HCT116 (cell line): ENCODE data around the gene AMER2. TPM values are rescaled to one million over a fixed set of nuclear protein-coding genes. Genes with fewer than 3 reads are reported as not detected.

Source experiments
- ATAC-seq: fragments of 200-7000 bp; cut with Tn5 transposase; 2 replicates; pipeline ENCODE4 v1.9.1; 2020; ENCODE audit warnings: mild to moderate bottlenecking, moderate library complexity
- BruUV-seq: library from RNA; stranded (reverse); fragments of 400-500 nt; replicated peaks from 2 replicates; lab custom pipeline; 2021; lab: Mats Ljungman, UMichigan
- CTCF ChIA-PET: fragments of 300-600 bp; sonication (Branson Sonifier 250); formaldehyde crosslinking; loops from one replicate; lab custom pipeline; 2021; ENCODE audit warnings: antibody characterized with exemption; lab: Charles Lee
- POLR2A ChIA-PET: fragments of 300-600, 350-600 bp; sonication (Branson Sonifier 250); formaldehyde crosslinking; loops from one replicate; lab custom pipeline; 2021; ENCODE audit warnings: antibody characterized with exemption; lab: Charles Lee
- RAD21 ChIA-PET, 2 experiments: fragments of 300-600 bp; sonication (Branson Sonifier 250); formaldehyde crosslinking; loops; one replicate each; lab custom pipeline; 2023; ENCODE audit warnings: low total read pairs in 2 of 2; ENCODE audit not compliant: uncharacterized antibody in 2 of 2, unreplicated experiment in 2 of 2, low non-redundant PET in 1 of 2; lab: Charles Lee
- DNase-seq: peaks from one replicate; pipeline ENCODE4 v3.0.0-alpha.2; 2010; ENCODE audit warnings: low read depth, low spot score
- H2AFZ ChIP-seq: fragments of 200-600 bp; shearing (Covaris generic), sonication (generic); 2 replicates; pipeline ENCODE4 v1.6.1; 2017; ENCODE audit warnings: low read depth, mixed run types, mixed read lengths, antibody characterized with exemption, low read length; ENCODE audit not compliant: poor library complexity, severe bottlenecking
- H3K27ac ChIP-seq: 2 replicates; pipeline ENCODE4 v1.5.1; 2012; ENCODE audit warnings: low read depth, low read length
- H3K27me3 ChIP-seq: fragments of 200-600 bp; sonication (generic); 2 replicates; pipeline ENCODE4 v1.6.1; 2016; ENCODE audit warnings: mixed run types, low read length, mixed read lengths; ENCODE audit not compliant: insufficient read depth
- H3K36me3 ChIP-seq, 2 experiments: fragments of 200-500 bp in 1 of 2; fragments of 200-600 bp in 1 of 2; sonication (Bioruptor generic) in 1 of 2; sonication (generic) in 1 of 2; 2 replicates each; pipeline versions ENCODE4 v1.5.1 to v1.6.1; 2014 to 2016; ENCODE audit warnings: low read length in 2 of 2, inconsistent platforms in 1 of 2, mixed read lengths in 1 of 2, mixed run types in 1 of 2; ENCODE audit not compliant: insufficient read depth in 2 of 2, control insufficient read depth in 1 of 2
- H3K4me1 ChIP-seq, 2 experiments: fragments of 200-600 bp in 1 of 2; sonication (generic) in 1 of 2; 2 replicates each; pipeline versions ENCODE4 v1.5.1 to v1.6.1; 2012 to 2017; ENCODE audit warnings: low read length in 2 of 2, inconsistent platforms in 1 of 2, mild to moderate bottlenecking in 1 of 2, mixed read lengths in 1 of 2, mixed run types in 1 of 2, moderate library complexity in 1 of 2; ENCODE audit not compliant: insufficient read depth in 2 of 2, control insufficient read depth in 1 of 2
- H3K4me2 ChIP-seq: fragments of 200-600 bp; sonication (generic); 2 replicates; pipeline ENCODE4 v1.6.1; 2017; ENCODE audit warnings: mixed run types, low read length, mixed read lengths
- H3K4me3 ChIP-seq, 2 experiments: fragments of 200-600 bp in 1 of 2; sonication (generic) in 1 of 2; replicated peaks in 1 of 2; 2 replicates each; pipeline ENCODE4 v1.5.1; 2011 to 2016; ENCODE audit warnings: low read length in 2 of 2, control low read depth in 1 of 2, low read depth in 1 of 2, mild to moderate bottlenecking in 1 of 2, mixed read lengths in 1 of 2, mixed run types in 1 of 2
- H3K79me2 ChIP-seq: fragments of 200-600 bp; sonication (generic); 2 replicates; pipeline ENCODE4 v1.6.1; 2017; ENCODE audit warnings: mild to moderate bottlenecking, mixed run types, low read length, moderate library complexity, mixed read lengths; ENCODE audit not compliant: insufficient read depth
- H3K9ac ChIP-seq: fragments of 200-600 bp; sonication (generic); 2 replicates; pipeline ENCODE4 v1.6.1; 2016; ENCODE audit warnings: low read length, mixed read lengths
- H3K9me2 ChIP-seq: fragments of 200-600 bp; sonication (generic), shearing (Covaris generic); 2 replicates; pipeline ENCODE4 v1.6.1; 2017; ENCODE audit warnings: mixed run types, mild to moderate bottlenecking, moderate library complexity; ENCODE audit not compliant: insufficient read depth
- H3K9me3 ChIP-seq, 2 experiments: fragments of 200-500 bp in 1 of 2; fragments of 200-600 bp in 1 of 2; sonication (Bioruptor generic) in 1 of 2; sonication (generic) in 1 of 2; 2 replicates each; pipeline ENCODE4 v1.6.1; 2014 to 2017; ENCODE audit warnings: low read length in 2 of 2, mixed read lengths in 2 of 2, inconsistent platforms in 1 of 2, low read depth in 1 of 2, mild to moderate bottlenecking in 1 of 2, mixed run types in 1 of 2, moderate library complexity in 1 of 2; ENCODE audit not compliant: control insufficient read depth in 1 of 2, insufficient read depth in 1 of 2
- H4K20me1 ChIP-seq: fragments of 200-600 bp; sonication (generic), shearing (Covaris generic); 2 replicates; pipeline ENCODE4 v1.6.1; 2017; ENCODE audit warnings: mixed run types, mild to moderate bottlenecking, moderate library complexity; ENCODE audit not compliant: insufficient read depth
- CBX3 ChIP-seq: IDR thresholded peaks from 2 replicates; pipeline ENCODE4 v1.6.1; 2012; ENCODE audit warnings: low read depth
- CEBPB ChIP-seq: IDR thresholded peaks from 2 replicates; pipeline ENCODE4 v1.6.1; 2012; ENCODE audit warnings: low read depth
- EGR1 ChIP-seq: IDR thresholded peaks from 2 replicates; pipeline ENCODE4 v1.6.1; 2012; ENCODE audit warnings: low read depth
- EZH2 ChIP-seq: fragments of 200-600 bp; sonication (generic); IDR thresholded peaks from 2 replicates; pipeline ENCODE4 v1.6.1; 2017; ENCODE audit warnings: antibody characterized with exemption, mixed run types
- EZH2phosphoT487 ChIP-seq: fragments of 200-600 bp; IDR thresholded peaks from 2 replicates; pipeline ENCODE4 v1.6.1; 2018; ENCODE audit warnings: antibody characterized with exemption, borderline replicate concordance
- FOSL1 ChIP-seq: IDR thresholded peaks from 2 replicates; pipeline ENCODE4 v1.6.1; 2012; ENCODE audit warnings: low read depth
- POLR2A ChIP-seq: IDR thresholded peaks from 2 replicates; pipeline ENCODE4 v1.7.0; 2011; ENCODE audit warnings: borderline replicate concordance; ENCODE audit not compliant: insufficient read depth, insufficient read length; ENCODE audit errors: extremely low read depth
- RAD21 ChIP-seq: IDR thresholded peaks from 2 replicates; pipeline ENCODE4 v1.6.1; 2012; ENCODE audit warnings: low read depth, mild to moderate bottlenecking
- SIN3A ChIP-seq: IDR thresholded peaks from 2 replicates; pipeline ENCODE4 v1.6.1; 2012; ENCODE audit warnings: low read depth
- SP1 ChIP-seq: IDR thresholded peaks from 2 replicates; pipeline ENCODE4 v1.6.1; 2012; ENCODE audit warnings: low read depth
- YY1 ChIP-seq: IDR thresholded peaks from 2 replicates; pipeline ENCODE4 v1.6.1; 2011; ENCODE audit warnings: low read length, low read depth, moderate library complexity, mild to moderate bottlenecking; ENCODE audit not compliant: insufficient replicate concordance; ENCODE audit errors: extremely low read depth
- intact Hi-C: fragments of 100-400 bp; cut with micrococcal nuclease; formaldehyde crosslinking; loops from 2 replicates; pipeline ENCODE4 v1.10.0; 2022
- total RNA-seq: library from RNA; stranded (reverse); gene quantifications from one replicate; pipeline ENCODE4 v1.2.1, GENCODE V29; 2021; ENCODE audit not compliant: unreplicated experiment
- TF ChIP-seq, protein P1 (sequence below): IDR thresholded peaks from 2 replicates; pipeline ENCODE4 v1.6.1; 2012
- TF ChIP-seq, protein P2 (sequence below): IDR thresholded peaks from 2 replicates; pipeline ENCODE4 v1.6.1; 2012
- TF ChIP-seq, protein P3 (sequence below): IDR thresholded peaks from 2 replicates; pipeline ENCODE4 v1.6.1; 2012; ENCODE audit warnings: low read depth
- TF ChIP-seq, protein P4 (sequence below): IDR thresholded peaks from 2 replicates; pipeline ENCODE4 v1.6.1; 2011; ENCODE audit warnings: mild to moderate bottlenecking, low read length, moderate library complexity; ENCODE audit not compliant: insufficient replicate concordance; ENCODE audit errors: extremely low read depth

Gene AMER2
- total RNA-seq, 1 experiment from 2014 or later, result not detected

DNA sequence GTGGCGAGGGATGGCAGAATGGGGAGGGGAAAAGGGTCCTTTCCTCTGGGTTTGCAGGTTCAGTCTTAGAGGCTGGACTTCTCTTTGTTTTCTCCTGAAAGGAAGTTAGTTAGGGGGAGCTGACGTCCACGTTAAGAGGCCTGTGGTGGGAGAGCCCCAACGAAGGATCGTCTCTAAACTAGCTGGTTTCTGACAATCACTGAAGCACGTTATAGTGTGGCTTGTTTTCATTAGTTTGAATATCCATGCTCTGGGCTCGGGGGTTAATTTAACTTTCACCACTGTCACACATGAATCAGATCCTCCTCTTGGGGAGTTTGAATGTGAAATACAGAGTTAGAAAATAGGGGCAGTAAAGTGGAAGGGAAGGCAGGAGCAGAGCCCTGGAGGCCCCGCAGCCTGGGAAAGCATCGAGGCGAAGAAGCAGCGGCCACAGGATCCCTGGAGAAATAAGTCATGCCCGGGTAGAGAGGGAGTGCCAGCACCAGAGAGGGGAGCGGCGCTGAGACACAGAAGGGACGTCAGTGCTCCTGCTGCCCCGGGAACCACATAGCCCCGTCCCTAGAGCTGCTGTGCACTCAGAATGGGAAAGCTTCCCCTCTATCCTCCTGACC lies 31.1 kb upstream of the AMER2 start:
- Histone ChIP-seq H3K4me3 (no peak overlapping the region), H3K4me2 (no peak overlapping the region), H3K9me3 (no peaks in the 10 kb centered on the region), H3K27ac (no peak overlapping the region), H3K27me3 (peaks cover 16% of the 10 kb centered on the region), H3K36me3 (no peaks in the 10 kb centered on the region), H3K4me1 (no peaks in the 10 kb centered on the region), H3K9me2 (no peaks in the 10 kb centered on the region), H2AFZ (no peak overlapping the region), H3K79me2 (no peaks in the 10 kb centered on the region), H3K9ac (no peak overlapping the region), H4K20me1 (no peaks in the 10 kb centered on the region)
- ATAC-seq (no peak), DNase-seq (no peak)
- no TSS peak for BruUV-seq
- CTCF ChIA-PET, result no interaction called here
- no peak for TF ChIP-seq EZH2
- no peak for TF ChIP-seq EZH2phosphoT487
- no peak for TF ChIP-seq SIN3A
- TF ChIP-seq, protein P1, sequence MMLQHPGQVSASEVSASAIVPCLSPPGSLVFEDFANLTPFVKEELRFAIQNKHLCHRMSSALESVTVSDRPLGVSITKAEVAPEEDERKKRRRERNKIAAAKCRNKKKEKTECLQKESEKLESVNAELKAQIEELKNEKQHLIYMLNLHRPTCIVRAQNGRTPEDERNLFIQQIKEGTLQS, result no peak
- TF ChIP-seq, protein P2, sequence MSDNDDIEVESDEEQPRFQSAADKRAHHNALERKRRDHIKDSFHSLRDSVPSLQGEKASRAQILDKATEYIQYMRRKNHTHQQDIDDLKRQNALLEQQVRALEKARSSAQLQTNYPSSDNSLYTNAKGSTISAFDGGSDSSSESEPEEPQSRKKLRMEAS, result no peak
- TF ChIP-seq SP1, result no peak
- no peak for TF ChIP-seq CBX3
- no peak for TF ChIP-seq RAD21
- POLR2A ChIA-PET, result no interaction called here
- intact Hi-C loops, result no loop called here
- RAD21 ChIA-PET, result no interaction called here

DNA sequence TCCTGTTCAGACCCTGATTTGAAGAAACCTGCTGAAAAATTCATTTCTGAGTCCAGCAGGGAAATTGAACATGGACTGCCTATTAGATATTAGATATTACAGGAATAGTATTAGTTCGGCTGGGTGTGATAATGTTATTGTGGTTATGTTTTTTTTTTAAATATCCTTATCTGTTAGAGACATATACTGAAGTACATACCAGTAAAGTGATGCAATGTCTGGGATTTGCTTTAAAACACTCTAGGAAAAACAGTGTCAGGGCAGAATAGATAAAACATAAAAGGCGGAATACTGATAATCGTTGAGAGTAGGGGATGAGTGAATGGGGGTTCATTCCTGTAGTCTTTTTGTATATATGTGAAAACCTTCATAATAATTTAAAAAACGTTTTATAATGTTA lies 28.7 kb upstream of the AMER2 start:
- ChIA-PET POLR2A (no interaction called here), RAD21 (no interaction called here), CTCF (no interaction called here)
- Histone ChIP-seq H3K9me3 (no peaks in the 10 kb centered on the region), H2AFZ (no peak overlapping the region), H4K20me1 (no peaks in the 10 kb centered on the region), H3K9me2 (no peaks in the 10 kb centered on the region), H3K4me2 (no peak overlapping the region), H3K4me3 (no peak overlapping the region), H3K9ac (no peak overlapping the region), H3K79me2 (no peaks in the 10 kb centered on the region), H3K27me3 (peaks cover 16% of the 10 kb centered on the region), H3K36me3 (no peaks in the 10 kb centered on the region), H3K4me1 (no peaks in the 10 kb centered on the region), H3K27ac (no peak overlapping the region)
- BruUV-seq, result no TSS peak
- intact Hi-C loops, result no loop called here
- ATAC-seq, result no peak
- DNase-seq, result no peak
- TF ChIP-seq POLR2A (no peak), EGR1 (no peak), FOSL1 (no peak), SP1 (no peak), EZH2phosphoT487 (no peak), YY1 (no peak), CEBPB (no peak)
- TF ChIP-seq, protein P2, result no peak
- TF ChIP-seq, protein P3, sequence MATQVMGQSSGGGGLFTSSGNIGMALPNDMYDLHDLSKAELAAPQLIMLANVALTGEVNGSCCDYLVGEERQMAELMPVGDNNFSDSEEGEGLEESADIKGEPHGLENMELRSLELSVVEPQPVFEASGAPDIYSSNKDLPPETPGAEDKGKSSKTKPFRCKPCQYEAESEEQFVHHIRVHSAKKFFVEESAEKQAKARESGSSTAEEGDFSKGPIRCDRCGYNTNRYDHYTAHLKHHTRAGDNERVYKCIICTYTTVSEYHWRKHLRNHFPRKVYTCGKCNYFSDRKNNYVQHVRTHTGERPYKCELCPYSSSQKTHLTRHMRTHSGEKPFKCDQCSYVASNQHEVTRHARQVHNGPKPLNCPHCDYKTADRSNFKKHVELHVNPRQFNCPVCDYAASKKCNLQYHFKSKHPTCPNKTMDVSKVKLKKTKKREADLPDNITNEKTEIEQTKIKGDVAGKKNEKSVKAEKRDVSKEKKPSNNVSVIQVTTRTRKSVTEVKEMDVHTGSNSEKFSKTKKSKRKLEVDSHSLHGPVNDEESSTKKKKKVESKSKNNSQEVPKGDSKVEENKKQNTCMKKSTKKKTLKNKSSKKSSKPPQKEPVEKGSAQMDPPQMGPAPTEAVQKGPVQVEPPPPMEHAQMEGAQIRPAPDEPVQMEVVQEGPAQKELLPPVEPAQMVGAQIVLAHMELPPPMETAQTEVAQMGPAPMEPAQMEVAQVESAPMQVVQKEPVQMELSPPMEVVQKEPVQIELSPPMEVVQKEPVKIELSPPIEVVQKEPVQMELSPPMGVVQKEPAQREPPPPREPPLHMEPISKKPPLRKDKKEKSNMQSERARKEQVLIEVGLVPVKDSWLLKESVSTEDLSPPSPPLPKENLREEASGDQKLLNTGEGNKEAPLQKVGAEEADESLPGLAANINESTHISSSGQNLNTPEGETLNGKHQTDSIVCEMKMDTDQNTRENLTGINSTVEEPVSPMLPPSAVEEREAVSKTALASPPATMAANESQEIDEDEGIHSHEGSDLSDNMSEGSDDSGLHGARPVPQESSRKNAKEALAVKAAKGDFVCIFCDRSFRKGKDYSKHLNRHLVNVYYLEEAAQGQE, result no peak
- TF ChIP-seq, protein P4, sequence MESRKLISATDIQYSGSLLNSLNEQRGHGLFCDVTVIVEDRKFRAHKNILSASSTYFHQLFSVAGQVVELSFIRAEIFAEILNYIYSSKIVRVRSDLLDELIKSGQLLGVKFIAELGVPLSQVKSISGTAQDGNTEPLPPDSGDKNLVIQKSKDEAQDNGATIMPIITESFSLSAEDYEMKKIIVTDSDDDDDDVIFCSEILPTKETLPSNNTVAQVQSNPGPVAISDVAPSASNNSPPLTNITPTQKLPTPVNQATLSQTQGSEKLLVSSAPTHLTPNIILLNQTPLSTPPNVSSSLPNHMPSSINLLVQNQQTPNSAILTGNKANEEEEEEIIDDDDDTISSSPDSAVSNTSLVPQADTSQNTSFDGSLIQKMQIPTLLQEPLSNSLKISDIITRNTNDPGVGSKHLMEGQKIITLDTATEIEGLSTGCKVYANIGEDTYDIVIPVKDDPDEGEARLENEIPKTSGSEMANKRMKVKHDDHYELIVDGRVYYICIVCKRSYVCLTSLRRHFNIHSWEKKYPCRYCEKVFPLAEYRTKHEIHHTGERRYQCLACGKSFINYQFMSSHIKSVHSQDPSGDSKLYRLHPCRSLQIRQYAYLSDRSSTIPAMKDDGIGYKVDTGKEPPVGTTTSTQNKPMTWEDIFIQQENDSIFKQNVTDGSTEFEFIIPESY, result no peak
